IMR-90 (cell line): ENCODE results near the gene AUTS2. TPM values are rescaled to one million over a fixed set of nuclear protein-coding genes. Genes with fewer than 3 reads are reported as not detected.

Experiments
- ATAC-seq: fragments of 200-7000 bp; cut with Tn5 transposase; 2 replicates; pipeline ENCODE4 v1.9.1; 2020; ENCODE audit warnings: low read depth, mild to moderate bottlenecking, moderate library complexity
- BruUV-seq: library from RNA; stranded (reverse); fragments of 400-500 nt; replicated peaks from 2 replicates; lab custom pipeline; 2021; lab: Mats Ljungman, UMichigan
- CTCF ChIA-PET: fragments of 300-600 bp; formaldehyde crosslinking; extraction: SDS; loops from one replicate; lab custom pipeline; 2021; ENCODE audit warnings: antibody characterized with exemption; lab: Yijun Ruan, JAX
- POLR2A ChIA-PET: fragments of 300-600 bp; sonication (Branson Sonifier 250); formaldehyde crosslinking; loops from one replicate; lab custom pipeline; 2022; ENCODE audit warnings: antibody characterized with exemption; ENCODE audit not compliant: unreplicated experiment; lab: Charles Lee
- DNase-seq: peaks from one replicate; pipeline ENCODE4 v3.0.0; 2013
- H2AFZ ChIP-seq: replicated peaks from 2 replicates; pipeline ENCODE3; 2013; ENCODE audit warnings: low read length, mild to moderate bottlenecking; ENCODE audit not compliant: poor library complexity
- H2AK5ac ChIP-seq: 2 replicates; pipeline ENCODE4 v1.6.1; 2013; ENCODE audit warnings: low read depth, low read length, inconsistent platforms
- H2AK9ac ChIP-seq: replicated peaks from 2 replicates; pipeline ENCODE3; 2013; ENCODE audit warnings: mild to moderate bottlenecking, low read depth, low read length, moderate library complexity; ENCODE audit not compliant: poor library complexity
- H2BK120ac ChIP-seq: 2 replicates; pipeline ENCODE4 v1.6.1; 2013; ENCODE audit warnings: low read depth, low read length, inconsistent platforms
- H2BK15ac ChIP-seq: 3 replicates; pipeline ENCODE4 v1.6.1; 2013; ENCODE audit warnings: low read depth, low read length, inconsistent platforms
- H2BK20ac ChIP-seq: 2 replicates; pipeline ENCODE4 v1.6.1; 2013; ENCODE audit warnings: low read depth, mild to moderate bottlenecking, inconsistent platforms, low read length, moderate library complexity
- H2BK5ac ChIP-seq: 2 replicates; pipeline ENCODE4 v1.6.1; 2013; ENCODE audit warnings: mild to moderate bottlenecking, low read depth, low read length, inconsistent platforms; ENCODE audit not compliant: poor library complexity, severe bottlenecking
- H3K14ac ChIP-seq: replicated peaks from 2 replicates; pipeline ENCODE4 v1.6.1; 2013; ENCODE audit warnings: low read depth, low read length, inconsistent platforms
- H3K18ac ChIP-seq: 2 replicates; pipeline ENCODE4 v1.6.1; 2013; ENCODE audit warnings: low read depth, low read length, control low read depth
- H3K23ac ChIP-seq: 2 replicates; pipeline ENCODE4 v1.6.1; 2013; ENCODE audit warnings: low read depth, low read length, inconsistent platforms
- H3K27ac ChIP-seq: 2 replicates; pipeline ENCODE4 v1.5.1; 2013; ENCODE audit warnings: mild to moderate bottlenecking, control low read depth, low read length; ENCODE audit not compliant: insufficient read depth
- H3K27me3 ChIP-seq: 2 replicates; pipeline ENCODE4 v1.6.1; 2013; ENCODE audit warnings: low read length; ENCODE audit not compliant: control insufficient read depth, insufficient read depth
- H3K36me3 ChIP-seq: 2 replicates; pipeline ENCODE4 v1.6.1; 2013; ENCODE audit warnings: low read length, mixed read lengths; ENCODE audit not compliant: control insufficient read depth, insufficient read depth
- H3K4ac ChIP-seq: 2 replicates; pipeline ENCODE4 v1.6.1; 2013; ENCODE audit warnings: low read depth, low read length, inconsistent platforms
- H3K4me1 ChIP-seq: 2 replicates; pipeline ENCODE4 v1.6.1; 2013; ENCODE audit warnings: low read length, mixed read lengths; ENCODE audit not compliant: control insufficient read depth, insufficient read depth
- H3K4me2 ChIP-seq: 2 replicates; pipeline ENCODE4 v1.6.1; 2013; ENCODE audit warnings: low read depth, mild to moderate bottlenecking, control low read depth, low read length, moderate library complexity
- H3K4me3 ChIP-seq: 2 replicates; pipeline ENCODE4 v1.5.1; 2013; ENCODE audit warnings: low read depth, mild to moderate bottlenecking, control low read depth, low read length, moderate library complexity; ENCODE audit not compliant: insufficient read depth
- H3K56ac ChIP-seq: 2 replicates; pipeline ENCODE4 v1.6.1; 2013; ENCODE audit warnings: low read length, inconsistent platforms; ENCODE audit not compliant: insufficient read depth; ENCODE audit errors: extremely low read depth
- H3K79me1 ChIP-seq, 2 experiments: 2 replicates each; pipeline ENCODE4 v1.6.1; 2013; ENCODE audit warnings: low read length in 2 of 2, inconsistent platforms in 1 of 2, low read depth in 1 of 2
- H3K9ac ChIP-seq: 2 replicates; pipeline ENCODE4 v1.6.1; 2013; ENCODE audit warnings: low read depth, low read length, control low read depth
- H3K9me1 ChIP-seq: 2 replicates; pipeline ENCODE4 v1.6.1; 2013; ENCODE audit warnings: low read length, inconsistent platforms; ENCODE audit not compliant: insufficient read depth
- H3K9me3 ChIP-seq: 2 replicates; pipeline ENCODE4 v1.6.1; 2013; ENCODE audit warnings: low read length; ENCODE audit not compliant: control insufficient read depth, insufficient read depth
- H4K20me1 ChIP-seq: 2 replicates; pipeline ENCODE4 v1.6.1; 2013; ENCODE audit warnings: low read length, inconsistent platforms; ENCODE audit not compliant: insufficient read depth
- H4K5ac ChIP-seq: 2 replicates; pipeline ENCODE4 v1.6.1; 2013; ENCODE audit warnings: mild to moderate bottlenecking, low read depth, low read length, control low read depth
- H4K8ac ChIP-seq, 2 experiments: 2 replicates each; pipeline ENCODE4 v1.6.1; 2013; ENCODE audit warnings: low read depth in 2 of 2, low read length in 2 of 2, control low read depth in 1 of 2, inconsistent platforms in 1 of 2
- H4K91ac ChIP-seq: 2 replicates; pipeline ENCODE4 v1.6.1; 2013; ENCODE audit warnings: low read depth, low read length, inconsistent platforms; ENCODE audit not compliant: insufficient read depth
- BHLHE40 ChIP-seq: fragments of 150-350 bp; IDR thresholded peaks from 2 replicates; pipeline ENCODE4 v1.6.1; 2016; ENCODE audit warnings: mild to moderate bottlenecking, low read depth, low read length
- ELK1 ChIP-seq: fragments of 150-350 bp; IDR thresholded peaks from 2 replicates; pipeline ENCODE4 v1.6.1; 2016; ENCODE audit warnings: low read depth, mild to moderate bottlenecking, low read length, moderate library complexity, borderline replicate concordance
- MAFK ChIP-seq: IDR thresholded peaks from 2 replicates; pipeline ENCODE4 v1.6.1; 2012; ENCODE audit warnings: low read depth, low read length, improper control_type of control experiment
- MAZ ChIP-seq: IDR thresholded peaks from 2 replicates; pipeline ENCODE4 v1.6.1; 2012; ENCODE audit warnings: low read depth, mild to moderate bottlenecking, low read length, improper control_type of control experiment, moderate library complexity, borderline replicate concordance
- MXI1 ChIP-seq: IDR thresholded peaks from 2 replicates; pipeline ENCODE4 v1.6.1; 2012; ENCODE audit warnings: low read depth, mild to moderate bottlenecking, low read length, moderate library complexity, borderline replicate concordance
- NFE2L2 ChIP-seq: fragments of 150-350 bp; IDR thresholded peaks from 2 replicates; pipeline ENCODE4 v1.6.1; 2016; ENCODE audit warnings: low read depth, mild to moderate bottlenecking, low read length
- RCOR1 ChIP-seq: IDR thresholded peaks from 2 replicates; pipeline ENCODE4 v1.6.1; 2012; ENCODE audit warnings: mild to moderate bottlenecking, low read length, improper control_type of control experiment; ENCODE audit not compliant: insufficient replicate concordance
- RFX5 ChIP-seq: IDR thresholded peaks from 2 replicates; pipeline ENCODE4 v1.8.0; 2012; ENCODE audit warnings: low read depth, mild to moderate bottlenecking, low read length, moderate library complexity
- SMC3 ChIP-seq: fragments of 150-350 bp; IDR thresholded peaks from 2 replicates; pipeline ENCODE4 v1.6.1; 2016; ENCODE audit warnings: low read depth, mild to moderate bottlenecking, antibody characterized with exemption, low read length, moderate library complexity
- USF2 ChIP-seq: fragments of 150-350 bp; IDR thresholded peaks from 2 replicates; pipeline ENCODE4 v1.6.1; 2017; ENCODE audit warnings: mild to moderate bottlenecking, antibody characterized with exemption, low read length, low read depth
- WGBS, 2 experiments: methylation state at CpG; one replicate each; pipeline versions ENCODE4 v1.1.5 to v1.1.7; 2013; ENCODE audit warnings: missing lambda C conversion rate in 2 of 2; ENCODE audit not compliant: insufficient read length in 1 of 2; ENCODE audit errors: extremely low coverage in 2 of 2; 5-methylcytosine and 5-hydroxymethylcytosine counted together
- dilution Hi-C: fragments of 300-500 bp; cut with HindIII; formaldehyde crosslinking; loops from one replicate; pipeline ENCODE4 v1.14.3; 2018; ENCODE audit warnings: low sequenced_read_pairs; ENCODE audit not compliant: unreplicated experiment
- in situ Hi-C: fragments of 300-500 bp; cut with MboI; formaldehyde crosslinking; loops from 3 replicates; pipeline ENCODE4 v1.14.3; 2019; ENCODE audit warnings: low sequenced_read_pairs, inconsistent platforms, mixed read lengths
- intact Hi-C: fragments of 100-400 bp; cut with micrococcal nuclease; formaldehyde crosslinking; loops from 2 replicates; pipeline ENCODE4 v1.10.0; 2022
- polyA plus RNA-seq, 3 experiments: library from polyadenylated mRNA; depleted of rRNA; stranded (reverse); fragments of >200 nt; gene quantifications; 2 replicates each; pipeline ENCODE4 v1.2.3, GENCODE V29; 2012; ENCODE audit warnings: low replicate concordance in 1 of 3
- total RNA-seq: library from RNA; depleted of rRNA; stranded (reverse); fragments of >200 nt; gene quantifications from 2 replicates; pipeline ENCODE4 v1.2.3, GENCODE V29; 2012
- TF ChIP-seq, protein P1 (sequence below): conservative IDR thresholded peaks from 2 replicates; pipeline ENCODE4 v1.5.1; 2012; ENCODE audit warnings: mild to moderate bottlenecking, low read depth, low read length, improper control_type of control experiment

The AUTS2 gene
- total and polyA plus RNA-seq, 2 of the 4 experiments (the other 2 are of a cell fraction) = 0.90 to 3.0 TPM

DNA sequence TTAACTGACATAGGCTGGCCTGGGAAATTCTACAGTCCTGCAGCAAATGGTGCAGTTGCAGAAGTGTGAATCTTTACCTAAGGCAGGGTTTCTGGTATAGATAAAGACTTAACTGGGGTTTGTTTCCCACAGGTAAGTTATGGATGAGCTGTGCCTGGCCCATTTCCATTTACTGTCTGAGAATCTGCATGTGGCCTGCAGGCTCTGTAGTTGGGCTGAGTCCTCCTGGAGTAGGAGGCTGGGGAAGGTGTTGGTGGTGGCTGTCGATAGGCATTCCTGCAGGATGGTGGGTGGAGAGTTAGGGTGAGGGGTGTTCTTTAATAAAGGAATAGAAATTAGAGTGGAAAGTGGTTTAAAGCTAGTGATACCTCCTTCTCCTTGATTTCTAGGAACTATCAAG is 193.5 kb downstream of the AUTS2 start:
- no peak overlapping the region for H3K4me3 ChIP-seq
- no peaks in the 10 kb centered on the region for H3K4me1 ChIP-seq
- H4K5ac ChIP-seq = no peak overlapping the region
- no peak overlapping the region for H3K18ac ChIP-seq
- H3K9me3 ChIP-seq = 0 out of 2 replicates have a peak, but pooled peaks cover 3% of the 10 kb centered on the region
- no peak overlapping the region for H2BK20ac ChIP-seq
- no peak overlapping the region for H2AK9ac ChIP-seq
- H2BK5ac ChIP-seq = no peak overlapping the region
- no peak overlapping the region for H3K14ac ChIP-seq
- H3K9me1 ChIP-seq = no peaks in the 10 kb centered on the region
- H2BK15ac ChIP-seq = no peak overlapping the region
- no peak overlapping the region for H3K56ac ChIP-seq
- H3K27me3 ChIP-seq = no peaks in the 10 kb centered on the region
- DNase-seq (no peak), ATAC-seq (no peak)
- H3K27ac ChIP-seq = no peak overlapping the region
- H3K36me3 ChIP-seq = no peaks in the 10 kb centered on the region
- no CpG with 5 or more reads among the region's 1 CpG for WGBS, 2 experiments
- no TSS peak for BruUV-seq
- in situ Hi-C loops (no loop called here), intact Hi-C loops (no loop called here), dilution Hi-C loops (no loop called here)
- H3K79me1 ChIP-seq = no peaks in the 10 kb centered on the region
- H2AK5ac ChIP-seq = no peak overlapping the region
- no peaks in the 10 kb centered on the region for H4K20me1 ChIP-seq
- no peak overlapping the region for H3K4ac ChIP-seq
- no peak overlapping the region for H4K8ac ChIP-seq
- CTCF ChIA-PET = no interaction called here
- H2AFZ ChIP-seq = no peak overlapping the region
- TF ChIP-seq NFE2L2 = no peak
- no peak for TF ChIP-seq MXI1
- TF ChIP-seq SMC3 = no peak
- no peak for TF ChIP-seq MAFK
- no peak for TF ChIP-seq RCOR1
- TF ChIP-seq MAZ = no peak
- TF ChIP-seq, protein P1, sequence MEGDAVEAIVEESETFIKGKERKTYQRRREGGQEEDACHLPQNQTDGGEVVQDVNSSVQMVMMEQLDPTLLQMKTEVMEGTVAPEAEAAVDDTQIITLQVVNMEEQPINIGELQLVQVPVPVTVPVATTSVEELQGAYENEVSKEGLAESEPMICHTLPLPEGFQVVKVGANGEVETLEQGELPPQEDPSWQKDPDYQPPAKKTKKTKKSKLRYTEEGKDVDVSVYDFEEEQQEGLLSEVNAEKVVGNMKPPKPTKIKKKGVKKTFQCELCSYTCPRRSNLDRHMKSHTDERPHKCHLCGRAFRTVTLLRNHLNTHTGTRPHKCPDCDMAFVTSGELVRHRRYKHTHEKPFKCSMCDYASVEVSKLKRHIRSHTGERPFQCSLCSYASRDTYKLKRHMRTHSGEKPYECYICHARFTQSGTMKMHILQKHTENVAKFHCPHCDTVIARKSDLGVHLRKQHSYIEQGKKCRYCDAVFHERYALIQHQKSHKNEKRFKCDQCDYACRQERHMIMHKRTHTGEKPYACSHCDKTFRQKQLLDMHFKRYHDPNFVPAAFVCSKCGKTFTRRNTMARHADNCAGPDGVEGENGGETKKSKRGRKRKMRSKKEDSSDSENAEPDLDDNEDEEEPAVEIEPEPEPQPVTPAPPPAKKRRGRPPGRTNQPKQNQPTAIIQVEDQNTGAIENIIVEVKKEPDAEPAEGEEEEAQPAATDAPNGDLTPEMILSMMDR = no peak
- no peak for TF ChIP-seq RFX5
- TF ChIP-seq ELK1 = no peak
- no peak for TF ChIP-seq BHLHE40
- no peak for TF ChIP-seq USF2
- H3K9ac ChIP-seq = no peak overlapping the region
- H2BK120ac ChIP-seq = no peak overlapping the region
- H3K23ac ChIP-seq = no peak overlapping the region
- POLR2A ChIA-PET = no interaction called here
- no peak overlapping the region for H4K91ac ChIP-seq
- no peak overlapping the region for H3K4me2 ChIP-seq
